AG04450 (cell line): ENCODE results near the gene TTC7B. TPM values are rescaled to one million over a fixed set of nuclear protein-coding genes. Genes with fewer than 3 reads are reported as not detected.

ENCODE experiments used
- CTCF ChIA-PET: fragments of 300-600, 350-600 bp; formaldehyde crosslinking; extraction: SDS; loops from one replicate; lab custom pipeline; 2022; ENCODE audit warnings: antibody characterized with exemption, inconsistent platforms; lab: Charles Lee
- POLR2A ChIA-PET: fragments of 350-600 bp; formaldehyde crosslinking; extraction: SDS; loops from one replicate; lab custom pipeline; 2021; ENCODE audit warnings: antibody characterized with exemption, inconsistent platforms; lab: Yijun Ruan, JAX
- DNase-seq: peaks from one replicate; pipeline ENCODE4 v3.0.0-alpha.2; 2011; ENCODE audit warnings: low read depth, low spot score
- H3K27ac ChIP-seq: one replicate; pipeline ENCODE4 v1.5.1; 2012; ENCODE audit warnings: low read depth, low read length, control low read depth
- H3K27me3 ChIP-seq: one replicate; pipeline ENCODE4 v1.6.0; 2012; ENCODE audit warnings: low read length; ENCODE audit not compliant: control insufficient read depth, insufficient read depth
- H3K4me3 ChIP-seq: 2 replicates; pipeline ENCODE4 v1.5.1; 2011; ENCODE audit warnings: mild to moderate bottlenecking, low read depth, low read length, control low read depth
- H3K9me3 ChIP-seq: 2 replicates; pipeline ENCODE4 v1.5.1; 2012; ENCODE audit warnings: low read length; ENCODE audit not compliant: control insufficient read depth, insufficient read depth
- CTCF ChIP-seq: IDR thresholded peaks from 2 replicates; pipeline ENCODE4 v1.5.1; 2011; ENCODE audit warnings: low read depth, low read length, control low read depth, inconsistent platforms
- polyA plus RNA-seq: library from polyadenylated mRNA; depleted of rRNA; stranded (reverse); fragments of >200 nt; gene quantifications from 2 replicates; pipeline ENCODE4 v1.2.3, GENCODE V29; 2011; rRNA removed

Gene TTC7B
- polyA plus RNA-seq, 1 experiment = 36.0 TPM

GRCh38 chr14:90475298-90475697, 340.9 kb downstream of the TTC7B start:
- ChIA-PET POLR2A (no interaction called here), CTCF (no interaction called here)
- no peak for TF ChIP-seq CTCF
- Histone ChIP-seq H3K27me3 (no peaks in the 10 kb centered on the region), H3K4me3 (no peak overlapping the region), H3K27ac (no peak overlapping the region), H3K9me3 (0 out of 2 replicates have a peak, but pooled peaks cover 3% of the 10 kb centered on the region)
- DNase-seq = no peak

Other genes starting within 250 kb of the TTC7B start
- 1.1 and 1.5 TPM in 2 replicates for gene RPS6KA5, start 244.2 kb upstream of the TTC7B start, polyA plus RNA-seq